HEK293 (cell line): Measurements from ENCODE around the gene PRKCQ.

Source experiments
- CTCF ChIA-PET: fragments of 350-600 bp; formaldehyde crosslinking; extraction: SDS; loops from one replicate; lab custom pipeline; 2021; ENCODE audit warnings: antibody characterized with exemption; lab: Yijun Ruan, JAX
- POLR2A ChIA-PET: fragments of 300-600 bp; formaldehyde crosslinking; extraction: SDS; loops from one replicate; lab custom pipeline; 2020; ENCODE audit warnings: antibody characterized with exemption, inconsistent platforms; lab: Yijun Ruan, JAX
- H3K27ac ChIP-seq: fragments of 200-500 bp; sonication (Bioruptor generic); 2 replicates; pipeline ENCODE4 v1.5.1; 2014; ENCODE audit warnings: low read depth, low read length, control low read depth, inconsistent platforms; ENCODE audit errors: extremely low read depth
- H3K36me3 ChIP-seq, 2 experiments: fragments of 200-500 bp in 1 of 2; sonication (Bioruptor generic) in 1 of 2; 1 replicate in 1 of 2; 2 replicates in 1 of 2; pipeline ENCODE4 v1.5.1; 2014 to 2017; ENCODE audit warnings: inconsistent platforms in 2 of 2, low read length in 2 of 2; ENCODE audit not compliant: control insufficient read depth in 2 of 2, insufficient read depth in 1 of 2
- H3K4me1 ChIP-seq: fragments of 200-500 bp; sonication (Bioruptor generic); 2 replicates; pipeline ENCODE4 v1.5.1; 2014; ENCODE audit warnings: mild to moderate bottlenecking, low read length, inconsistent platforms; ENCODE audit not compliant: control insufficient read depth, insufficient read depth
- H3K4me3 ChIP-seq: 2 replicates; pipeline ENCODE4 v1.5.1; 2011; ENCODE audit warnings: low read depth, mild to moderate bottlenecking, control low read depth, low read length, moderate library complexity
- H3K9me3 ChIP-seq: fragments of 200-500 bp; sonication (Bioruptor generic); 2 replicates; pipeline ENCODE4 v1.5.1; 2014; ENCODE audit warnings: low read depth, low read length, inconsistent platforms; ENCODE audit not compliant: control insufficient read depth, insufficient read depth
- GLI2 ChIP-seq: fragments of 450-650 bp; formaldehyde crosslinking; IDR thresholded peaks from 2 replicates; pipeline ENCODE4; 2017; ENCODE audit warnings: missing biosample characterization, missing genetic modification characterization, low read depth, borderline replicate concordance
- OVOL3 ChIP-seq: fragments of 450-650 bp; formaldehyde crosslinking; IDR thresholded peaks from 2 replicates; pipeline ENCODE4 v1.5.1; 2016; ENCODE audit warnings: missing biosample characterization, missing genetic modification characterization
- SETDB1 ChIP-seq: IDR thresholded peaks from one replicate; pipeline ENCODE4 v1.6.1; 2017; ENCODE audit warnings: mild to moderate bottlenecking, low read length, moderate library complexity, mixed read lengths; ENCODE audit not compliant: insufficient read length
- SP2 ChIP-seq: fragments of 450-650 bp; formaldehyde crosslinking; IDR thresholded peaks from 2 replicates; pipeline ENCODE4 v1.5.1; 2016; ENCODE audit warnings: missing biosample characterization, missing genetic modification characterization
- ZBTB48 ChIP-seq: fragments of 450-650 bp; formaldehyde crosslinking; IDR thresholded peaks from 2 replicates; pipeline ENCODE4 v1.5.1; 2016; ENCODE audit warnings: missing biosample characterization, missing genetic modification characterization
- ZNF184 ChIP-seq: fragments of 450-650 bp; IDR thresholded peaks from 2 replicates; pipeline ENCODE4 v1.5.1; 2018; ENCODE audit warnings: missing biosample characterization, mild to moderate bottlenecking, missing genetic modification characterization
- ZNF302 ChIP-seq: fragments of 450-650 bp; formaldehyde crosslinking; IDR thresholded peaks from 2 replicates; pipeline ENCODE4 v1.5.1; 2016; ENCODE audit warnings: missing biosample characterization, missing genetic modification characterization, low read depth
- ZNF354C ChIP-seq: fragments of 450-650 bp; formaldehyde crosslinking; IDR thresholded peaks from 2 replicates; pipeline ENCODE4 v1.5.1; 2016; ENCODE audit warnings: missing biosample characterization, missing genetic modification characterization, low read depth, borderline replicate concordance
- ZNF37A ChIP-seq: fragments of 450-650 bp; IDR thresholded peaks from 2 replicates; pipeline ENCODE4 v1.5.1; 2018; ENCODE audit warnings: missing biosample characterization, missing genetic modification characterization
- ZNF391 ChIP-seq: fragments of 450-650 bp; formaldehyde crosslinking; IDR thresholded peaks from 2 replicates; pipeline ENCODE4 v1.5.1; 2016; ENCODE audit warnings: low read depth, missing biosample characterization, missing genetic modification characterization, borderline replicate concordance
- ZNF510 ChIP-seq: fragments of 450-650 bp; formaldehyde crosslinking; IDR thresholded peaks from 2 replicates; pipeline ENCODE4 v1.5.1; 2018; ENCODE audit warnings: mild to moderate bottlenecking, missing genetic modification characterization, missing biosample characterization; ENCODE audit not compliant: insufficient replicate concordance
- ZNF521 ChIP-seq: fragments of 450-650 bp; formaldehyde crosslinking; IDR thresholded peaks from 2 replicates; pipeline ENCODE4 v1.5.1; 2017; ENCODE audit warnings: missing biosample characterization, mild to moderate bottlenecking, missing genetic modification characterization
- ZNF560 ChIP-seq: fragments of 450-650 bp; formaldehyde crosslinking; IDR thresholded peaks from 2 replicates; pipeline ENCODE4 v1.5.1; 2017; ENCODE audit warnings: missing biosample characterization, missing genetic modification characterization, borderline replicate concordance
- ZNF76 ChIP-seq: fragments of 450-650 bp; formaldehyde crosslinking; IDR thresholded peaks from 2 replicates; pipeline ENCODE4; 2016; ENCODE audit warnings: low read depth, missing biosample characterization, missing genetic modification characterization, borderline replicate concordance
- ZNF843 ChIP-seq: fragments of 450-650 bp; formaldehyde crosslinking; IDR thresholded peaks from 2 replicates; pipeline ENCODE4 v1.5.1; 2016; ENCODE audit warnings: missing biosample characterization, missing genetic modification characterization
- ZXDB ChIP-seq: fragments of 450-650 bp; formaldehyde crosslinking; IDR thresholded peaks from 2 replicates; pipeline ENCODE4 v1.5.1; 2016; ENCODE audit warnings: missing biosample characterization, missing genetic modification characterization
- TF ChIP-seq, protein P1 (sequence below): fragments of 450-650 bp; formaldehyde crosslinking; IDR thresholded peaks from 2 replicates; pipeline ENCODE4 v1.5.1; 2016; ENCODE audit warnings: missing biosample characterization, missing genetic modification characterization
- TF ChIP-seq, protein P2 (sequence below): fragments of 450-650 bp; formaldehyde crosslinking; IDR thresholded peaks from 2 replicates; pipeline ENCODE4 v1.5.1; 2016; ENCODE audit warnings: missing biosample characterization, missing genetic modification characterization
- TF ChIP-seq, protein P3 (sequence below): fragments of 450-650 bp; formaldehyde crosslinking; IDR thresholded peaks from 2 replicates; pipeline ENCODE4 v1.5.1; 2016; ENCODE audit warnings: missing biosample characterization, missing genetic modification characterization
- TF ChIP-seq, protein P4 (sequence below): fragments of 450-650 bp; formaldehyde crosslinking; IDR thresholded peaks from 2 replicates; pipeline ENCODE4 v1.5.1; 2016; ENCODE audit warnings: missing biosample characterization, missing genetic modification characterization
- TF ChIP-seq, protein P5 (sequence below): fragments of 450-650 bp; formaldehyde crosslinking; IDR thresholded peaks from 2 replicates; pipeline ENCODE4 v1.5.1; 2016; ENCODE audit warnings: missing biosample characterization, missing genetic modification characterization
- TF ChIP-seq, protein P6 (sequence below): fragments of 450-650 bp; formaldehyde crosslinking; IDR thresholded peaks from 2 replicates; pipeline ENCODE4 v1.5.1; 2016; ENCODE audit warnings: missing biosample characterization, missing genetic modification characterization

Gene PRKCQ

DNA sequence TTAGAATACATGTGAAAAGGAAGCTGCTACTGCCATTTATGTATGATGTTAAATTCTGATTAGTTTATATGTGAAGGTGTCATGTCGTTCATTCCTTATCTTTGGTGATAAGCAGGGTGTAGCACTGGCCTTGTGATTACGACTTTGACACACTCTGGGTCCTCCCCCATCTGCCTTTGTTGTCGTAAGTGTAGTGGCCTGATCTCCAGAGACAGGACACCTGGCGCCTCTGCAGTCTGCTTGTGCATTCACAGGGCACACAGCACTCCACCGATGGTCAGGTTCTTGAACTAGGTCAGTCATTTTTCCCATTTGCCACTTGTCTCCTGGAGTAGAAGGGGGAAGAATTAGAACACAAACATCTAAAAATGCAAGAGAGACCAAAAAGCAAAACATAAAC, 186.0 kb downstream of the PRKCQ start:
- no peaks in the 10 kb centered on the region for H3K9me3 ChIP-seq
- H3K27ac ChIP-seq, result no peak overlapping the region
- no peaks in the 10 kb centered on the region for H3K4me1 ChIP-seq
- H3K36me3 ChIP-seq, result no peaks in the 10 kb centered on the region
- POLR2A ChIA-PET, result no interaction called here
- CTCF ChIA-PET, result interaction anchor here (1.1 kb wide), 1 partner anchor 9 kb away, joined by 3 read pairs; no protein-coding TSS in a partner anchor
- no peak overlapping the region for H3K4me3 ChIP-seq
- TF ChIP-seq ZNF37A, result no peak
- no peak for TF ChIP-seq ZNF391 (tag by site-specific recombination)
- TF ChIP-seq, protein P1, sequence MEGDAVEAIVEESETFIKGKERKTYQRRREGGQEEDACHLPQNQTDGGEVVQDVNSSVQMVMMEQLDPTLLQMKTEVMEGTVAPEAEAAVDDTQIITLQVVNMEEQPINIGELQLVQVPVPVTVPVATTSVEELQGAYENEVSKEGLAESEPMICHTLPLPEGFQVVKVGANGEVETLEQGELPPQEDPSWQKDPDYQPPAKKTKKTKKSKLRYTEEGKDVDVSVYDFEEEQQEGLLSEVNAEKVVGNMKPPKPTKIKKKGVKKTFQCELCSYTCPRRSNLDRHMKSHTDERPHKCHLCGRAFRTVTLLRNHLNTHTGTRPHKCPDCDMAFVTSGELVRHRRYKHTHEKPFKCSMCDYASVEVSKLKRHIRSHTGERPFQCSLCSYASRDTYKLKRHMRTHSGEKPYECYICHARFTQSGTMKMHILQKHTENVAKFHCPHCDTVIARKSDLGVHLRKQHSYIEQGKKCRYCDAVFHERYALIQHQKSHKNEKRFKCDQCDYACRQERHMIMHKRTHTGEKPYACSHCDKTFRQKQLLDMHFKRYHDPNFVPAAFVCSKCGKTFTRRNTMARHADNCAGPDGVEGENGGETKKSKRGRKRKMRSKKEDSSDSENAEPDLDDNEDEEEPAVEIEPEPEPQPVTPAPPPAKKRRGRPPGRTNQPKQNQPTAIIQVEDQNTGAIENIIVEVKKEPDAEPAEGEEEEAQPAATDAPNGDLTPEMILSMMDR (tag by site-specific recombination), result no peak
- TF ChIP-seq ZXDB (tag by site-specific recombination), result no peak
- TF ChIP-seq ZBTB48 (tag by site-specific recombination), result no peak
- TF ChIP-seq GLI2, result no peak

DNA sequence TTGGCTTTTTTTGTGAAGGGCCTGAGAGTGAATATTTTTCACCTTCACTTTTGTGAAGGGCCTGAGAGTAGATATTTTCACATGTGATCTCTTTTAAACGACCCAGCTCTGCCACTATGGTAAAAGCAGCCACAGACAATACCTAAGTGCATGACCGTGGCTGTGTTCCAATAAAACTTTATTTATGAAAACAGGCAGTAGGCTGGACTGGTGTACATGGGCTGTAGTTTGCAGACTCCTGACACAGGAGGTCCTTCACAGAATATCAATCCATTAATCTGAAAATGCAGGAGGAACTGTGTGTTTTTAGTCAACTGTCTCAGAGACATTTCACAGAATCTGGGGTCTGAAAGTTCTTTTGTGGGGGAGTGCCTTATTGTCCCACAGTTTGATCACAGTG, 186.9 kb downstream of the PRKCQ start:
- POLR2A ChIA-PET, result no interaction called here
- Histone ChIP-seq H3K9me3 (no peaks in the 10 kb centered on the region), H3K4me1 (no peaks in the 10 kb centered on the region)

DNA sequence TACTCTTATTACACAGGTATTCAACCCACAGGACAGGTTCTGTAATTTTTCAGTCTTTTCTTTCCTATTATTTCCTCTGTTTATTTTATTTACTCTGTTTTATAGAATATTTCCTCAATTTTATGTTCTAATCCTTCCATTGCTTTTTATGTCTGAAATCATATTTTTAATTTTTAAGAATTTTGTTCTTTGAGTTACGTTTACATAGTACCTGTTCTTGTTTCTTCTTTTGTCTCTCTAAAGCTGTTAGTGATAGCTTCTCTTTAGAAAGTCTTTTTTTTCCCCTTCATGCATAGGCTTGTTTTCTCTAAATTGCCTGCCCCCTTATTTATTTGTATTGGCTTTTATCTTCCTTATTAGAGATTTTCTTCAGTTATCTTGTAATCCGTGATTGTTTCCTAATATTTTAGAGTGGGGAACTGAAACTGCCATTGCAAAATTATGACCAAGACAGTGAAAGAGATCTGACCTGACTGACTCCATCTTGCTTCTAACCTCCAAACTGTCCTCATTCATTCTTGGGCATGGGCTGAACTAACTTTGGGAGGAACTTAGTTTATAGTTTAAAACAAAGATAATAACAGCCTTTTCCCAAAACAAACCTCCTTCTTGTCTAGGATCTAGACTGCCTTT, 189.7 kb downstream of the PRKCQ start:
- H3K9me3 ChIP-seq, result no peaks in the 10 kb centered on the region
- ChIA-PET CTCF (interaction anchor here (4.4 kb wide), 1 partner anchor 11 kb away, joined by 21 read pairs; no protein-coding TSS in a partner anchor), POLR2A (no interaction called here)
- H3K4me3 ChIP-seq, result no peak overlapping the region
- H3K4me1 ChIP-seq, result no peaks in the 10 kb centered on the region
- no peaks in the 10 kb centered on the region for H3K36me3 ChIP-seq
- H3K27ac ChIP-seq, result no peak overlapping the region
- TF ChIP-seq, protein P2, sequence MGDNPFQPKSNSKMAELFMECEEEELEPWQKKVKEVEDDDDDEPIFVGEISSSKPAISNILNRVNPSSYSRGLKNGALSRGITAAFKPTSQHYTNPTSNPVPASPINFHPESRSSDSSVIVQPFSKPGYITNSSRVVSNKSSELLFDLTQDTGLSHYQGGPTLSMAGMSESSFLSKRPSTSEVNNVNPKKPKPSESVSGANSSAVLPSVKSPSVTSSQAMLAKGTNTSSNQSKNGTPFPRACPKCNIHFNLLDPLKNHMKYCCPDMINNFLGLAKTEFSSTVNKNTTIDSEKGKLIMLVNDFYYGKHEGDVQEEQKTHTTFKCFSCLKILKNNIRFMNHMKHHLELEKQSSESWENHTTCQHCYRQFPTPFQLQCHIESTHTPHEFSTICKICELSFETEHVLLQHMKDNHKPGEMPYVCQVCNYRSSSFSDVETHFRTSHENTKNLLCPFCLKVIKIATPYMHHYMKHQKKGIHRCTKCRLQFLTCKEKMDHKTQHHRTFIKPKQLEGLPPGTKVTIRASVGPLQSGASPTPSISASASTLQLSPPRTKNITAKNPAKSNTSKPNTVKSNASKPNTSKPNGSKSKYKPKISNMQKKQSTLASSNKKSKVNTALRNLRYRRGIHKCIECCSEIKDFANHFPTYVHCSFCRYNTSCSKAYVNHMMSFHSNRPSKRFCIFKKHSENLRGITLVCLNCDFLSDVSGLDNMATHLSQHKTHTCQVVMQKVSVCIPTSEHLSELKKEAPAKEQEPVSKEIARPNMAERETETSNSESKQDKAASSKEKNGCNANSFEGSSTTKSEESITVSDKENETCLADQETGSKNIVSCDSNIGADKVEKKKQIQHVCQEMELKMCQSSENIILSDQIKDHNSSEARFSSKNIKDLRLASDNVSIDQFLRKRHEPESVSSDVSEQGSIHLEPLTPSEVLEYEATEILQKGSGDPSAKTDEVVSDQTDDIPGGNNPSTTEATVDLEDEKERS, result peak; percentile 96
- TF ChIP-seq ZNF510 (tag by site-specific recombination) (peak; percentile 25), ZNF354C (tag by site-specific recombination) (no peak), SP2 (tag by site-specific recombination) (no peak), SETDB1 (peak; percentile 83), ZNF843 (tag by site-specific recombination) (no peak)
- TF ChIP-seq, protein P3, sequence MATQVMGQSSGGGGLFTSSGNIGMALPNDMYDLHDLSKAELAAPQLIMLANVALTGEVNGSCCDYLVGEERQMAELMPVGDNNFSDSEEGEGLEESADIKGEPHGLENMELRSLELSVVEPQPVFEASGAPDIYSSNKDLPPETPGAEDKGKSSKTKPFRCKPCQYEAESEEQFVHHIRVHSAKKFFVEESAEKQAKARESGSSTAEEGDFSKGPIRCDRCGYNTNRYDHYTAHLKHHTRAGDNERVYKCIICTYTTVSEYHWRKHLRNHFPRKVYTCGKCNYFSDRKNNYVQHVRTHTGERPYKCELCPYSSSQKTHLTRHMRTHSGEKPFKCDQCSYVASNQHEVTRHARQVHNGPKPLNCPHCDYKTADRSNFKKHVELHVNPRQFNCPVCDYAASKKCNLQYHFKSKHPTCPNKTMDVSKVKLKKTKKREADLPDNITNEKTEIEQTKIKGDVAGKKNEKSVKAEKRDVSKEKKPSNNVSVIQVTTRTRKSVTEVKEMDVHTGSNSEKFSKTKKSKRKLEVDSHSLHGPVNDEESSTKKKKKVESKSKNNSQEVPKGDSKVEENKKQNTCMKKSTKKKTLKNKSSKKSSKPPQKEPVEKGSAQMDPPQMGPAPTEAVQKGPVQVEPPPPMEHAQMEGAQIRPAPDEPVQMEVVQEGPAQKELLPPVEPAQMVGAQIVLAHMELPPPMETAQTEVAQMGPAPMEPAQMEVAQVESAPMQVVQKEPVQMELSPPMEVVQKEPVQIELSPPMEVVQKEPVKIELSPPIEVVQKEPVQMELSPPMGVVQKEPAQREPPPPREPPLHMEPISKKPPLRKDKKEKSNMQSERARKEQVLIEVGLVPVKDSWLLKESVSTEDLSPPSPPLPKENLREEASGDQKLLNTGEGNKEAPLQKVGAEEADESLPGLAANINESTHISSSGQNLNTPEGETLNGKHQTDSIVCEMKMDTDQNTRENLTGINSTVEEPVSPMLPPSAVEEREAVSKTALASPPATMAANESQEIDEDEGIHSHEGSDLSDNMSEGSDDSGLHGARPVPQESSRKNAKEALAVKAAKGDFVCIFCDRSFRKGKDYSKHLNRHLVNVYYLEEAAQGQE (tag by site-specific recombination), result no peak
- TF ChIP-seq, protein P4, sequence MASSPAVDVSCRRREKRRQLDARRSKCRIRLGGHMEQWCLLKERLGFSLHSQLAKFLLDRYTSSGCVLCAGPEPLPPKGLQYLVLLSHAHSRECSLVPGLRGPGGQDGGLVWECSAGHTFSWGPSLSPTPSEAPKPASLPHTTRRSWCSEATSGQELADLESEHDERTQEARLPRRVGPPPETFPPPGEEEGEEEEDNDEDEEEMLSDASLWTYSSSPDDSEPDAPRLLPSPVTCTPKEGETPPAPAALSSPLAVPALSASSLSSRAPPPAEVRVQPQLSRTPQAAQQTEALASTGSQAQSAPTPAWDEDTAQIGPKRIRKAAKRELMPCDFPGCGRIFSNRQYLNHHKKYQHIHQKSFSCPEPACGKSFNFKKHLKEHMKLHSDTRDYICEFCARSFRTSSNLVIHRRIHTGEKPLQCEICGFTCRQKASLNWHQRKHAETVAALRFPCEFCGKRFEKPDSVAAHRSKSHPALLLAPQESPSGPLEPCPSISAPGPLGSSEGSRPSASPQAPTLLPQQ (tag by site-specific recombination), result no peak
- TF ChIP-seq, protein P5, sequence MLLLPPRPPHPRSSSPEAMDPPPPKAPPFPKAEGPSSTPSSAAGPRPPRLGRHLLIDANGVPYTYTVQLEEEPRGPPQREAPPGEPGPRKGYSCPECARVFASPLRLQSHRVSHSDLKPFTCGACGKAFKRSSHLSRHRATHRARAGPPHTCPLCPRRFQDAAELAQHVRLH, result 0 out of 2 replicates have a peak, but pooled peaks have one; percentile 25

More for the DNA sequence above, 186.9 kb downstream of the PRKCQ start:
- Histone ChIP-seq H3K27ac (no peak overlapping the region), H3K4me3 (no peak overlapping the region), H3K36me3 (no peaks in the 10 kb centered on the region)
- CTCF ChIA-PET, result interaction anchor here (0.6 kb wide), 1 partner anchor 1909 kb away, joined by 4 read pairs; no protein-coding TSS in a partner anchor
- no peak for TF ChIP-seq ZNF184 (tag by site-specific recombination)
- TF ChIP-seq, protein P6, sequence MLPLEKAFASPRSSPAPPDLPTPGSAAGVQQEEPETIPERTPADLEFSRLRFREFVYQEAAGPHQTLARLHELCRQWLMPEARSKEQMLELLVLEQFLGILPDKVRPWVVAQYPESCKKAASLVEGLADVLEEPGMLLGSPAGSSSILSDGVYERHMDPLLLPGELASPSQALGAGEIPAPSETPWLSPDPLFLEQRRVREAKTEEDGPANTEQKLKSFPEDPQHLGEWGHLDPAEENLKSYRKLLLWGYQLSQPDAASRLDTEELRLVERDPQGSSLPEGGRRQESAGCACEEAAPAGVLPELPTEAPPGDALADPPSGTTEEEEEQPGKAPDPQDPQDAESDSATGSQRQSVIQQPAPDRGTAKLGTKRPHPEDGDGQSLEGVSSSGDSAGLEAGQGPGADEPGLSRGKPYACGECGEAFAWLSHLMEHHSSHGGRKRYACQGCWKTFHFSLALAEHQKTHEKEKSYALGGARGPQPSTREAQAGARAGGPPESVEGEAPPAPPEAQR (tag by site-specific recombination), result no peak
- TF ChIP-seq ZNF521 (tag by site-specific recombination), result no peak
- no peak for TF ChIP-seq ZNF76
- TF ChIP-seq ZNF560 (tag by site-specific recombination), result no peak
- no peak for TF ChIP-seq ZNF302
- TF ChIP-seq OVOL3 (tag by site-specific recombination), result no peak
